NCI-H2081 treated with DMSO at 0.1 percent for 48 hours (cell line): ENCODE measurements around the gene RAMP1.

Experiments used
- DNase-seq: peaks from one replicate; lab custom pipeline; 2025; lab: John Stamatoyannopoulos, UW

RAMP1 gene

GRCh38 chr2:237917696-237918374 lies 58.4 kb downstream of the RAMP1 start:
- DNase-seq = no peak

GRCh38 chr2:237919593-237919992 lies 60.2 kb downstream of the RAMP1 start:
- no peak for DNase-seq

GRCh38 chr2:237920673-237921072 lies 61.2 kb downstream of the RAMP1 start:
- DNase-seq = no peak

- no peak for DNase-seq
Measured at GRCh38 chr2:237921967-237922492, 62.6 kb downstream of the RAMP1 start.

GRCh38 chr2:237922641-237923361 lies 63.4 kb downstream of the RAMP1 start:
- no peak for DNase-seq

GRCh38 chr2:237923481-237924163 lies 64.2 kb downstream of the RAMP1 start:
- DNase-seq = no peak

GRCh38 chr2:237924164-237924534 lies 64.7 kb downstream of the RAMP1 start:
- DNase-seq = no peak

- no peak for DNase-seq
Measured at GRCh38 chr2:237927135-237927534, 67.7 kb downstream of the RAMP1 start.

GRCh38 chr2:237927986-237928385 lies 68.6 kb downstream of the RAMP1 start:
- DNase-seq = no peak

- no peak for DNase-seq
Measured at GRCh38 chr2:237929979-237930378, 70.6 kb downstream of the RAMP1 start.

- DNase-seq = no peak
Measured at GRCh38 chr2:237931205-237931721, 71.8 kb downstream of the RAMP1 start.

GRCh38 chr2:237932731-237933131 lies 73.3 kb downstream of the RAMP1 start:
- DNase-seq = no peak

- DNase-seq = no peak
Measured at GRCh38 chr2:237934186-237934585, 74.8 kb downstream of the RAMP1 start.

GRCh38 chr2:237935740-237936452 lies 76.5 kb downstream of the RAMP1 start:
- DNase-seq = no peak

GRCh38 chr2:237939251-237939650 lies 79.8 kb downstream of the RAMP1 start:
- peak; percentile 30 for DNase-seq

GRCh38 chr2:237940828-237941227 lies 81.4 kb downstream of the RAMP1 start:
- DNase-seq = no peak

GRCh38 chr2:237941239-237941638 lies 81.8 kb downstream of the RAMP1 start:
- DNase-seq = no peak

- DNase-seq = no peak
Measured at GRCh38 chr2:237942513-237942899, 83.1 kb downstream of the RAMP1 start.

- no peak for DNase-seq
Measured at GRCh38 chr2:237943395-237944094, 84.1 kb downstream of the RAMP1 start.

GRCh38 chr2:237944302-237944701 lies 84.9 kb downstream of the RAMP1 start:
- DNase-seq = no peak

- no peak for DNase-seq
Measured at GRCh38 chr2:237946423-237946822, 87.0 kb downstream of the RAMP1 start.
